Ovary (tissue), 3 donors: Measurements from ENCODE around the gene MYBPC1.

Source experiments
- EP300 ChIP-seq: sonication (generic); formaldehyde crosslinking; IDR thresholded peaks from one replicate; pipeline ENCODE4 v1.6.1; 2017; ENCODE audit warnings: antibody characterized with exemption
- POLR2A ChIP-seq: fragments of 450-650 bp; IDR thresholded peaks from one replicate; pipeline ENCODE4 v1.6.1; 2017; ENCODE audit warnings: antibody characterized with exemption, mild to moderate bottlenecking, moderate library complexity
- TF ChIP-seq, protein P1 (sequence below), 3 donors: fragments of 450-650 bp in 2 of 3; fragments of 200-600 bp in 1 of 3; IDR thresholded peaks; one replicate each; pipeline versions ENCODE4 v1.5.1 to v1.8.0; 2016 to 2022; ENCODE audit warnings: antibody characterized with exemption in 3 of 3, mild to moderate bottlenecking in 1 of 3
- donor health status: DM: no; HTN: no; CAD: no.

DNA sequence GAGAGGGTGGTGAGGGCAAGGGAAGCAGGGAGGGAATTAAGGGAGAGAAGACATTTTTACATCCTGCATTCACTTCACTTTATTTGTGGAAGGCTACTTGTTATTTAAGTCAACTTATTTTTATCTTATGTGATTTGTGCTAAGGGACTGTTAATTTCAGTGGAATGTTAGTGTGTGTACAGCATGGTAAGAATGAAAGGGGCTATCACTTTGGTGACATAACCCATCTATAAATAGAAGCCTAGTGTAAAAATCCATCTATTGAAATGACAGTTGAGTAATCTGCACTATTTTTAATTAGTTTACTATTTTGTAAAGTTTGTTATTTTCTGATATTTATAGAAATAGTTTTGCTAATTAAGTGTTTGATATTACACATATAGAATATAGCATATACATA lies 85.9 kb downstream of the MYBPC1 start:
- TF ChIP-seq, protein P1, sequence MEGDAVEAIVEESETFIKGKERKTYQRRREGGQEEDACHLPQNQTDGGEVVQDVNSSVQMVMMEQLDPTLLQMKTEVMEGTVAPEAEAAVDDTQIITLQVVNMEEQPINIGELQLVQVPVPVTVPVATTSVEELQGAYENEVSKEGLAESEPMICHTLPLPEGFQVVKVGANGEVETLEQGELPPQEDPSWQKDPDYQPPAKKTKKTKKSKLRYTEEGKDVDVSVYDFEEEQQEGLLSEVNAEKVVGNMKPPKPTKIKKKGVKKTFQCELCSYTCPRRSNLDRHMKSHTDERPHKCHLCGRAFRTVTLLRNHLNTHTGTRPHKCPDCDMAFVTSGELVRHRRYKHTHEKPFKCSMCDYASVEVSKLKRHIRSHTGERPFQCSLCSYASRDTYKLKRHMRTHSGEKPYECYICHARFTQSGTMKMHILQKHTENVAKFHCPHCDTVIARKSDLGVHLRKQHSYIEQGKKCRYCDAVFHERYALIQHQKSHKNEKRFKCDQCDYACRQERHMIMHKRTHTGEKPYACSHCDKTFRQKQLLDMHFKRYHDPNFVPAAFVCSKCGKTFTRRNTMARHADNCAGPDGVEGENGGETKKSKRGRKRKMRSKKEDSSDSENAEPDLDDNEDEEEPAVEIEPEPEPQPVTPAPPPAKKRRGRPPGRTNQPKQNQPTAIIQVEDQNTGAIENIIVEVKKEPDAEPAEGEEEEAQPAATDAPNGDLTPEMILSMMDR (IDR thresholded peaks at IDR 0.05) = no peak
- TF ChIP-seq POLR2A (no peak), EP300 (no peak)
